ENCODE data around the gene MCTP1. TPM values are rescaled to one million over a fixed set of nuclear protein-coding genes. Genes with fewer than 3 reads are reported as not detected.

MCTP1 gene
- polyA plus RNA-seq, 1 donor (not counting 4 experiments of a cell fraction or from before 2014, with no cell fraction given): 4.9 TPM

- Histone ChIP-seq H3K27me3 (ENCODE audit: control insufficient read depth, extremely low read depth, insufficient read depth, low read length) (no peaks in the 10 kb centered on the region), H3K4me1 (ENCODE audit: control insufficient read depth, extremely low read depth, insufficient read depth, low read length) (no peaks in the 10 kb centered on the region), H3K79me2 (ENCODE audit: control insufficient read depth, insufficient read depth, low read length) (no peaks in the 10 kb centered on the region), H3K36me3 (ENCODE audit: control insufficient read depth in 2 of 2, extremely low read depth in 1 of 2, insufficient read depth in 2 of 2, low read length in 2 of 2) (no peaks in the 10 kb centered on the region), H4K20me1 (ENCODE audit: control insufficient read depth, extremely low read depth, insufficient read depth, low read length) (no peaks in the 10 kb centered on the region), H3K27ac (ENCODE audit: control insufficient read depth, insufficient read depth, low read length) (no peak overlapping the region), H2AFZ (ENCODE audit: control insufficient read depth, low read length) (no peak overlapping the region), H3K9ac (ENCODE audit: control insufficient read depth, extremely low read depth, insufficient read depth, low read length) (no peak overlapping the region), H3K9me1 (ENCODE audit: control insufficient read depth, extremely low read depth, insufficient read depth, low read length) (no peaks in the 10 kb centered on the region), H3K9me3 (ENCODE audit: control insufficient read depth, low read depth, low read length) (no peaks in the 10 kb centered on the region), H3K4me3 (ENCODE audit: control insufficient read depth in 2 of 3, extremely low read depth in 1 of 3, insufficient read depth in 2 of 3, low read depth in 1 of 3, low read length in 3 of 3) (no peak overlapping the region), H3K4me2 (ENCODE audit: control insufficient read depth, extremely low read depth, insufficient read depth, low read depth, low read length) (no peak overlapping the region)
- DNase-seq (ENCODE audit: low read depth, low spot score) (no peak), FAIRE-seq (no peak)
- TF ChIP-seq EZH2 (IDR thresholded peaks at IDR 0.05; ENCODE audit: low read length) (no peak), CTCF (optimal IDR thresholded peaks at IDR 0.05 in 1 of 3, IDR thresholded peaks at IDR 0.05 in 1 of 3, conservative IDR thresholded peaks at IDR 0.05 in 1 of 3; ENCODE audit: extremely low read depth in 1 of 3, insufficient read depth in 2 of 3, low read length in 3 of 3) (no peak)
- dilution Hi-C loops (cut with MboI; ENCODE audit: extremely low pct_ligation_motif_present, low sequenced_read_pairs): no loop called here
Measured at GRCh38 chr5:94778732-94779131, 506.2 kb downstream of the MCTP1 start.

- H3K9ac ChIP-seq (ENCODE audit: control insufficient read depth, extremely low read depth, insufficient read depth, low read length): no peak overlapping the region
- DNase-seq (ENCODE audit: low read depth, low spot score) (no peak), FAIRE-seq (no peak)
- H3K36me3 ChIP-seq (ENCODE audit: control insufficient read depth in 2 of 2, extremely low read depth in 1 of 2, insufficient read depth in 2 of 2, low read length in 2 of 2): no peaks in the 10 kb centered on the region
- no peaks in the 10 kb centered on the region for H3K4me1 ChIP-seq (ENCODE audit: control insufficient read depth, extremely low read depth, insufficient read depth, low read length)
- no peak overlapping the region for H3K4me3 ChIP-seq (ENCODE audit: control insufficient read depth in 2 of 3, extremely low read depth in 1 of 3, insufficient read depth in 2 of 3, low read depth in 1 of 3, low read length in 3 of 3)
- no peaks in the 10 kb centered on the region for H4K20me1 ChIP-seq (ENCODE audit: control insufficient read depth, extremely low read depth, insufficient read depth, low read length)
- no peaks in the 10 kb centered on the region for H3K79me2 ChIP-seq (ENCODE audit: control insufficient read depth, insufficient read depth, low read length)
- no peak overlapping the region for H3K4me2 ChIP-seq (ENCODE audit: control insufficient read depth, extremely low read depth, insufficient read depth, low read depth, low read length)
- no peak for TF ChIP-seq CTCF (optimal IDR thresholded peaks at IDR 0.05 in 1 of 3, IDR thresholded peaks at IDR 0.05 in 1 of 3, conservative IDR thresholded peaks at IDR 0.05 in 1 of 3; ENCODE audit: extremely low read depth in 1 of 3, insufficient read depth in 2 of 3, low read length in 3 of 3)
- TF ChIP-seq EZH2 (IDR thresholded peaks at IDR 0.05; ENCODE audit: low read length): no peak
- H3K9me3 ChIP-seq (ENCODE audit: control insufficient read depth, low read depth, low read length): no peaks in the 10 kb centered on the region
- dilution Hi-C loops (cut with MboI; ENCODE audit: extremely low pct_ligation_motif_present, low sequenced_read_pairs): no loop called here
- H3K9me1 ChIP-seq (ENCODE audit: control insufficient read depth, extremely low read depth, insufficient read depth, low read length): no peaks in the 10 kb centered on the region
- no peak overlapping the region for H3K27ac ChIP-seq (ENCODE audit: control insufficient read depth, insufficient read depth, low read length)
- no peak overlapping the region for H2AFZ ChIP-seq (ENCODE audit: control insufficient read depth, low read length)
- H3K27me3 ChIP-seq (ENCODE audit: control insufficient read depth, extremely low read depth, insufficient read depth, low read length): no peaks in the 10 kb centered on the region
Measured at GRCh38 chr5:94778299-94778698, 506.6 kb downstream of the MCTP1 start.
